ENCODE measurements around the gene KIAA1217.

GRCh38 chr10:24339387-24339786, 130.4 kb downstream of the KIAA1217 start:
- no peak for TF ChIP-seq CTCF (IDR thresholded peaks at IDR 0.05)
- TF ChIP-seq POLR2A (IDR thresholded peaks at IDR 0.05): no peak
